ENCODE measurements around the gene LRFN2. TPM values are rescaled to one million over a fixed set of nuclear protein-coding genes. Genes with fewer than 3 reads are reported as not detected.

Gene LRFN2
- total and polyA plus RNA-seq, 2 experiments from 2014 or later: 0.29 to 2.5 TPM

DNA sequence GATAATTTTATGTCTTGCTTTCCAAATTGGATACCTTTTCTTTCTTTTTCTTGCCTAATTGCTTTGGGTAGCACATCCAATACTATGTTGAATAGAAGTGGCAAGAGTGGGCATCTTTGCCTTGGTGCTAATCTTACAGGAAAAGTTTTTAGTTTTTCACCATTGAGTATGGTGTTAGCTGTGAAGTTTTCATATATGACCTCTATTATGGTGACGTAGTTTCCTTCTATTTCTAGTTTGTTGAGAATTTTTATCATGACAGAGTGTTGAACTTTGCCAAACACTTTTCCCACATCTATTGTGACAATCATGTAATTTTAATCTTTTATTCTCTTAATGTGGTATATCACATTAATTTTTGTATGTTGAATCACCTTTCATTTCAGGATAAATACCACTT lies 216.1 kb downstream of the LRFN2 start (continued):
- TF ChIP-seq, protein P1, sequence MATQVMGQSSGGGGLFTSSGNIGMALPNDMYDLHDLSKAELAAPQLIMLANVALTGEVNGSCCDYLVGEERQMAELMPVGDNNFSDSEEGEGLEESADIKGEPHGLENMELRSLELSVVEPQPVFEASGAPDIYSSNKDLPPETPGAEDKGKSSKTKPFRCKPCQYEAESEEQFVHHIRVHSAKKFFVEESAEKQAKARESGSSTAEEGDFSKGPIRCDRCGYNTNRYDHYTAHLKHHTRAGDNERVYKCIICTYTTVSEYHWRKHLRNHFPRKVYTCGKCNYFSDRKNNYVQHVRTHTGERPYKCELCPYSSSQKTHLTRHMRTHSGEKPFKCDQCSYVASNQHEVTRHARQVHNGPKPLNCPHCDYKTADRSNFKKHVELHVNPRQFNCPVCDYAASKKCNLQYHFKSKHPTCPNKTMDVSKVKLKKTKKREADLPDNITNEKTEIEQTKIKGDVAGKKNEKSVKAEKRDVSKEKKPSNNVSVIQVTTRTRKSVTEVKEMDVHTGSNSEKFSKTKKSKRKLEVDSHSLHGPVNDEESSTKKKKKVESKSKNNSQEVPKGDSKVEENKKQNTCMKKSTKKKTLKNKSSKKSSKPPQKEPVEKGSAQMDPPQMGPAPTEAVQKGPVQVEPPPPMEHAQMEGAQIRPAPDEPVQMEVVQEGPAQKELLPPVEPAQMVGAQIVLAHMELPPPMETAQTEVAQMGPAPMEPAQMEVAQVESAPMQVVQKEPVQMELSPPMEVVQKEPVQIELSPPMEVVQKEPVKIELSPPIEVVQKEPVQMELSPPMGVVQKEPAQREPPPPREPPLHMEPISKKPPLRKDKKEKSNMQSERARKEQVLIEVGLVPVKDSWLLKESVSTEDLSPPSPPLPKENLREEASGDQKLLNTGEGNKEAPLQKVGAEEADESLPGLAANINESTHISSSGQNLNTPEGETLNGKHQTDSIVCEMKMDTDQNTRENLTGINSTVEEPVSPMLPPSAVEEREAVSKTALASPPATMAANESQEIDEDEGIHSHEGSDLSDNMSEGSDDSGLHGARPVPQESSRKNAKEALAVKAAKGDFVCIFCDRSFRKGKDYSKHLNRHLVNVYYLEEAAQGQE (IDR thresholded peaks at IDR 0.05; ENCODE audit: unreplicated experiment): no peak
- TF ChIP-seq STAT1 (IDR thresholded peaks at IDR 0.05; ENCODE audit: unreplicated experiment): no peak
- no peak for TF ChIP-seq JUNB (IDR thresholded peaks at IDR 0.05; ENCODE audit: unreplicated experiment)
- TF ChIP-seq ZNF331 (CRISPR knock-in tag; IDR thresholded peaks at IDR 0.05; ENCODE audit: low read depth): no peak

DNA sequence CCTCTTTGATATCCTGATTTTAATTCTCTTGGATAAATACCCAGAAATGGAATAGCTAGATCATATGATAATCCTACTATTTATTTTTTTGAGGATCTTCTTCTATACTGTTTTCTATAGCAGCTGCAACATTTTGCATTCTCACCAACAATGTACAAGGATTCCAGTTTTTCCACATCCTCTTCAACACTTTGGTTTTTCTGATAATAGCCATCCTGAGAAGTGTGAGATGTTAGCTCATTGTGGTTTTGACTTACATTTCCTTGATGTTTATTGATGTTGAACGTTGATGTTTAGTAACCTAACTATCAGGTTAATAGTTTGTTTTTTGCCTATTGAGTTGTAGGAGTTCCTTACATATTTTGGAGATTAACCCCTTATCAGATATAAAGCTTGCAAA lies 217.3 kb downstream of the LRFN2 start:
- Histone ChIP-seq H3K27ac (ENCODE audit: low read depth) (no peak overlapping the region), H3K27me3 (ENCODE audit: insufficient read depth) (no peaks in the 10 kb centered on the region), H3K79me2 (replicated peaks; ENCODE audit: insufficient read depth) (no peaks in the 10 kb centered on the region), H3F3A (replicated peaks; ENCODE audit: low read depth) (no peaks in the 10 kb centered on the region), H2AFZ (no peak overlapping the region), H3K4me1 (ENCODE audit: insufficient read depth) (peaks cover 3% of the 10 kb centered on the region; the same call in 1 of the 2 replicates), H3K4me3 (no peak overlapping the region), H3K9me2 (ENCODE audit: insufficient read depth) (no peaks in the 10 kb centered on the region), H3K36me3 (ENCODE audit: insufficient read depth) (peaks cover 7% of the 10 kb centered on the region; the same call in 1 of the 2 replicates), H4K20me1 (replicated peaks; ENCODE audit: insufficient read depth) (no peaks in the 10 kb centered on the region), H3K4me2 (no peak overlapping the region)
- peaks cover 3% of the 10 kb centered on the region; the same call in 2 of the 3 replicates for H3K4me1 Mint-ChIP-seq
- H3K9me3 Mint-ChIP-seq: peaks cover 3% of the 10 kb centered on the region; the same call in 2 of the 3 replicates
- DNase-seq (ENCODE audit: low spot score) (no peak), ATAC-seq (no peak)
- H3K27ac Mint-ChIP-seq: no peak overlapping the region
- no peaks in the 10 kb centered on the region for H3K36me3 Mint-ChIP-seq (ENCODE audit: low read depth)
- H3K27me3 Mint-ChIP-seq (ENCODE audit: insufficient read depth, low read depth, poor library complexity): no peaks in the 10 kb centered on the region
- no peak overlapping the region for H3K4me3 Mint-ChIP-seq
- TF ChIP-seq, protein P1 (IDR thresholded peaks at IDR 0.05; ENCODE audit: unreplicated experiment): no peak

DNA sequence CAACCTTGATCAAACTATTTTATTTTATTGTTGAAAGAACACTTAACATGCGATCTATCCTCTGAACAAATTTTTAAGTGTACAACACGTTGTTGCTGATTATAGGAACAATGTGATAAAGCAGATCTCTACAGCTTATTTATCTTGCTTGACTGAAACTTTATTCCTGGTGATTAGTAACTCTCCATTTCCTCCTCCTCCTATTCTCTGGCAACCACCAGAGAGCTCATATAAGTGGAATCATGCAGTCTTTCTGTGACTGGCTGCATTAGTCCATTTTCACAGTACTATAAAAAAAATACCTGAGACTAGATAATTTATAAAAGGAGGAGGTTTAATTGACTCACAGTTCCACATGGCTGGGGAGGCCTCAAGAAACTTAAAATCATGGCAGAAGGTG lies 218.1 kb downstream of the LRFN2 start:
- DNase-seq (ENCODE audit: low spot score): no peak
- no peak overlapping the region for H3K27ac Mint-ChIP-seq
- no peak for TF ChIP-seq JUNB (IDR thresholded peaks at IDR 0.05; ENCODE audit: unreplicated experiment)
- no peak for TF ChIP-seq ZNF331 (CRISPR knock-in tag; IDR thresholded peaks at IDR 0.05; ENCODE audit: low read depth)
- TF ChIP-seq CREB1 (CRISPR knock-in tag; IDR thresholded peaks at IDR 0.05; ENCODE audit: low read depth): no peak
- no peak for TF ChIP-seq NANOG (IDR thresholded peaks at IDR 0.05; ENCODE audit: borderline replicate concordance)
- TF ChIP-seq, protein P1 (IDR thresholded peaks at IDR 0.05; ENCODE audit: unreplicated experiment): no peak
- no peak for TF ChIP-seq POLR2AphosphoS5 (IDR thresholded peaks at IDR 0.05; ENCODE audit: low read depth)
- TF ChIP-seq STAT1 (IDR thresholded peaks at IDR 0.05; ENCODE audit: unreplicated experiment): no peak
- TF ChIP-seq ZNF114 (CRISPR knock-in tag; IDR thresholded peaks at IDR 0.05): no peak
- TF ChIP-seq, protein P2, sequence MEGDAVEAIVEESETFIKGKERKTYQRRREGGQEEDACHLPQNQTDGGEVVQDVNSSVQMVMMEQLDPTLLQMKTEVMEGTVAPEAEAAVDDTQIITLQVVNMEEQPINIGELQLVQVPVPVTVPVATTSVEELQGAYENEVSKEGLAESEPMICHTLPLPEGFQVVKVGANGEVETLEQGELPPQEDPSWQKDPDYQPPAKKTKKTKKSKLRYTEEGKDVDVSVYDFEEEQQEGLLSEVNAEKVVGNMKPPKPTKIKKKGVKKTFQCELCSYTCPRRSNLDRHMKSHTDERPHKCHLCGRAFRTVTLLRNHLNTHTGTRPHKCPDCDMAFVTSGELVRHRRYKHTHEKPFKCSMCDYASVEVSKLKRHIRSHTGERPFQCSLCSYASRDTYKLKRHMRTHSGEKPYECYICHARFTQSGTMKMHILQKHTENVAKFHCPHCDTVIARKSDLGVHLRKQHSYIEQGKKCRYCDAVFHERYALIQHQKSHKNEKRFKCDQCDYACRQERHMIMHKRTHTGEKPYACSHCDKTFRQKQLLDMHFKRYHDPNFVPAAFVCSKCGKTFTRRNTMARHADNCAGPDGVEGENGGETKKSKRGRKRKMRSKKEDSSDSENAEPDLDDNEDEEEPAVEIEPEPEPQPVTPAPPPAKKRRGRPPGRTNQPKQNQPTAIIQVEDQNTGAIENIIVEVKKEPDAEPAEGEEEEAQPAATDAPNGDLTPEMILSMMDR (conservative IDR thresholded peaks at IDR 0.05; ENCODE audit: low read depth in 2 of 2): no peak

More for the DNA sequence above, 218.1 kb downstream of the LRFN2 start:
- Mint-ChIP-seq H3K36me3 (ENCODE audit: low read depth) (no peaks in the 10 kb centered on the region), H3K9me3 (peaks cover 3% of the 10 kb centered on the region; the same call in 2 of the 3 replicates), H3K27me3 (ENCODE audit: insufficient read depth, low read depth, poor library complexity) (no peaks in the 10 kb centered on the region), H3K4me3 (no peak overlapping the region), H3K4me1 (peaks cover 10% of the 10 kb centered on the region)
- Histone ChIP-seq H3K79me2 (replicated peaks; ENCODE audit: insufficient read depth) (no peaks in the 10 kb centered on the region), H3K9me2 (ENCODE audit: insufficient read depth) (no peaks in the 10 kb centered on the region), H3K4me2 (no peak overlapping the region), H3K4me3 (no peak overlapping the region), H3K4me1 (ENCODE audit: insufficient read depth) (peaks cover 9% of the 10 kb centered on the region; the same call in 1 of the 2 replicates), H3K27me3 (ENCODE audit: insufficient read depth) (no peaks in the 10 kb centered on the region), H2AFZ (no peak overlapping the region), H3K27ac (ENCODE audit: low read depth) (no peak overlapping the region), H3K36me3 (ENCODE audit: insufficient read depth) (peaks cover 7% of the 10 kb centered on the region; the same call in 1 of the 2 replicates), H4K20me1 (replicated peaks; ENCODE audit: insufficient read depth) (no peaks in the 10 kb centered on the region), H3F3A (replicated peaks; ENCODE audit: low read depth) (no peaks in the 10 kb centered on the region)
- no peak for ATAC-seq

Measured in GM23338 (cell line).